IPS-11a (cell line): Measurements from ENCODE around the gene CENPK.
A peak's percentile ranks its signal among the peaks of the same experiment; 100 is the strongest.
"Not testable (repeated sequence)": the region's sequence is repeated elsewhere in the genome, so short reads cannot be mapped to it uniquely, and the experiment has no call there.

Experiments used
- H3K4me3 ChIP-seq: one replicate; pipeline ENCODE4 v1.5.1; 2013; ENCODE audit warnings: low read depth, low read length, control low read depth

The CENPK gene

GRCh38 chr5:65562731-65563701 is at the start of gene CENPK, which contains the start of gene PPWD1:
Gene CENPK (minus strand): TSS chr5:65563168. CDS start chr5:65554907, 8,261 bp downstream.
Gene PPWD1 (plus strand): TSS chr5:65563296. CDS start chr5:65563311, 15 bp downstream.
- H3K4me3 ChIP-seq, result peak within 1 kb of the TSS; percentile 98

- no peak overlapping the region for H3K4me3 ChIP-seq
Measured at GRCh38 chr5:65612298-65612907, 49.4 kb upstream of the CENPK start.

GRCh38 chr5:65611524-65611923 is 48.6 kb upstream of the CENPK start:
- no peak overlapping the region for H3K4me3 ChIP-seq

- H3K4me3 ChIP-seq, result not testable (repeated sequence)
Measured at GRCh38 chr5:65601761-65602160, 38.8 kb upstream of the CENPK start.

- H3K4me3 ChIP-seq, result no peak overlapping the region
Measured at GRCh38 chr5:65588694-65589093, 25.7 kb upstream of the CENPK start.

GRCh38 chr5:65577141-65577540 is 14.2 kb upstream of the CENPK start:
- H3K4me3 ChIP-seq, result no peak overlapping the region

- no peak overlapping the region for H3K4me3 ChIP-seq
Measured at GRCh38 chr5:65570598-65571226, 7.7 kb upstream of the CENPK start.

GRCh38 chr5:65566505-65566904 is 3.5 kb upstream of the CENPK start:
- H3K4me3 ChIP-seq, result no peak overlapping the region

- H3K4me3 ChIP-seq, result peak overlapping the region; percentile 98
Measured at GRCh38 chr5:65563777-65564176, 809 bp upstream of the CENPK start.

GRCh38 chr5:65556718-65557117 is 6.2 kb downstream of the CENPK start:
- no peak overlapping the region for H3K4me3 ChIP-seq

- no peak overlapping the region for H3K4me3 ChIP-seq
Measured at GRCh38 chr5:65556181-65556580, 6.8 kb downstream of the CENPK start.

GRCh38 chr5:65555287-65555686 is 7.7 kb downstream of the CENPK start:
- no peak overlapping the region for H3K4me3 ChIP-seq

GRCh38 chr5:65553941-65554340 is 9.0 kb downstream of the CENPK start:
- H3K4me3 ChIP-seq, result no peak overlapping the region

GRCh38 chr5:65548281-65548680 is 14.7 kb downstream of the CENPK start:
- H3K4me3 ChIP-seq, result no peak overlapping the region

GRCh38 chr5:65546141-65546540 is 16.8 kb downstream of the CENPK start:
- H3K4me3 ChIP-seq, result no peak overlapping the region

GRCh38 chr5:65544473-65544872 is 18.5 kb downstream of the CENPK start:
- no peak overlapping the region for H3K4me3 ChIP-seq

GRCh38 chr5:65539827-65540226 is 23.1 kb downstream of the CENPK start:
- no peak overlapping the region for H3K4me3 ChIP-seq

- no peak overlapping the region for H3K4me3 ChIP-seq
Measured at GRCh38 chr5:65535529-65535987, 27.4 kb downstream of the CENPK start.

- no peak overlapping the region for H3K4me3 ChIP-seq
Measured at GRCh38 chr5:65530904-65531303, 32.1 kb downstream of the CENPK start.

GRCh38 chr5:65525726-65526125 is 37.2 kb downstream of the CENPK start:
- H3K4me3 ChIP-seq, result no peak overlapping the region

- H3K4me3 ChIP-seq, result no peak overlapping the region
Measured at GRCh38 chr5:65512170-65512937, 50.6 kb downstream of the CENPK start.
